DMS79 (cell line): Measurements from ENCODE around the gene AJUBA.
A peak's percentile ranks its signal among the peaks of the same experiment; 100 is the strongest.
"Not testable (repeated sequence)": the region's sequence is repeated elsewhere in the genome, so short reads cannot be mapped to it uniquely, and the experiment has no call there.

Experiments
- DNase-seq: peaks from one replicate; lab custom pipeline; 2025; lab: John Stamatoyannopoulos, UW

AJUBA gene

DNA sequence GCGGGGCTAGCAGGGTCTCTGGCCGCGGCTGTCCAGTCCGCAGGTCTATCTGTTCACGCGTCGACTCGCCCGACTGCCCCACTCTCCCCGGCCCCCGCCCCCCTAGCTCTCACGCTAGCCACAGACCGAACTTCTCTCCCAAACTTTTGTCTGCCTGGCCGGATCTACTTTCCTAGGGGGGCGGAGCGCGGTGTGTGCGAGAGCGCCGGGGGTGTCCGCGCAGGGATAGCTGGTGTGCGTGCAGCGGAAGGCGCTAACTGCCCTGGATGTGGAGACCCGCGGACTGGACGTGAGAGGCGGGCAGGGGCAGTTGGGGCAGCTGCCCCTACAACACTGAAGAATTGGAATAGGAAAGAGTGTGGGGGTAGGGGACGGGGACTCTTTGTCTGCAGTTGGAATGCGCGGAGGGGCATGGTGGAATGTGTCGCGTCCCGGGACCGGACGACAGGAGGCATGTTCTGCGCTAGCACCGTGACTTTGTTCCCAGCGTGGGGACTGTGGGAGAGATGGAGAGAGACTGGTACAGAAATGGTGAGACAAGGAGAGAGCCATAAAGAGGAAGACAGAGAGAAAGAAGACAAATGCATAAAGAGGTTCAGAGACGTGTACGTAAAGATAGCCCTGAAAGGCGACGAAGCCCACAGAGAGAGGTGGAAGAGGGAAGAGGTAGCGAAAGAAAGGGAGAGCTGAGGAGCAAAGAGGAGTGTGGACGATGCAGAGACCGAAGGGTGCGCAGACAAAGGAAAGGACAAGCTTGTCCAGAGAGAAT is at the start of gene AJUBA:
Gene AJUBA, minus strand, starts transcription at position 75 of the 769 bp plus-strand sequence. CDS start 285 bp downstream, outside the sequence.
- DNase-seq: peak; percentile 72

DNA sequence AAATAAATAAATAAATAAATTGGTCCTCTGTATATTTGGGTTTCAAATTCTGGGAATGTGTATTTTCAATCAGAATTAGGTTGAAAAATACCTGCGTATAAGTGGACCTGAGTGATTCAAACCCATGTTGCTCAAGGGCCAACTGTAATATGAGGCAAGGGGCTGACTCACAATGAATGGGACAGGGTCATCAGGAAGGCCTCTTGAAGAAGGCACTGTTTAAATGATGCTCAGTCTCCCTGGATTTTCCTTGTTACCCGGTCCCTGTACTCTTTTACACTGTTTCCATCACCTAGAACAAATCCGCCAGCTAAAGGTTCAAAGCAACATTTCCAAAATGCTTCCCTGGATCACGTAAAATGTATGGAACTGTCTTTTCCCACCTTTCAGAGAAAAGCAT is 48.6 kb upstream of the AJUBA start:
- DNase-seq: no peak

DNA sequence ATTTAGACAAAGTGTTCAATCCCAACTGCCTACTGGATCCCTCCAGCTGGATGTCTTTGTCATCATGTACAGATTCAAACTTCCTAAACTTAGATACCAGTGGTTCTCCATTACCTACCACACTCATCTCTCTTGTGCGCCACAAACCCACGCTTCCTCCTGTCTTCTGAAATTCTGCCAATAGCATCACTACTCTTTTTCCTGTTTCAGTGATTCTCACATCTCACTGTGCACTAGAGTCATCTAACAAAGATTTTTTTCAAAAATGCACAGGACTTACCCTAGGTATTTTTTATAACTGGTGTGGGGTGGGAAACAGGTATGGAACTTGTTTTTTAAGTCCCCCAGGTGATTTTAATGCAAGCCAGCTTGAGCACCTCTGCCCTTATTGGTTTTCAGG is 46.4 kb upstream of the AJUBA start:
- DNase-seq: no peak

DNA sequence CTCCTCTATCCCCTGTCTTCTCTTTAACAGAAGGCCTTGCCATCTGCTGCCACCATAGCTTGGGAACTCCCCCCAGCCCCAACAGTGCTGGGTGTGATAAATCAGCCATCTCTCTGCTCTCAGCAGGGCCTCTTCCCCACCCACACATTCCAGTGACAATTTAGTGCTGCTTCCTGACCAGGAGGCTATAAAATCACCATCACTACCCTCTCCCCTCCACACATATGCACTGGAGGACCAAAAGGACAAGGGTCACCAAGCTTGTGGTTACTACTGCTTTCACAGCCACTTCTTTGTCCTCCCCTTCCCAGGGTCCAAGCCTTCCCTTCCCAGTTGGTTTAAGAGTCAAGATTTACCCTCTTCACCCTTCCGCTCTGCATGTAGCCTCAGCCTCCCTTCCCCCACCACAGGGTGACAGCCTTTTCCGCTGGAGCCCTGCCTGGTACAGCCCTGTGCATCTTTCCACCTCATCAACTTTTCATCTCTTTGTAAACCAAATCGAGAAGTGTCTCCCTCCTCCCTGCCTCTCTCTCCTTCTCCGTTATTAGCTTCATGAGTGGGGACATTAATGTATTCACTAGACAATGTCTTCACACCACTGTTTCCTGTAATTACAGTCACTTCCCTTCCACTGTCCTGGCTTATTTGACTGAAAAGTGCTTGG is 42.9 kb upstream of the AJUBA start:
- DNase-seq: no peak

DNA sequence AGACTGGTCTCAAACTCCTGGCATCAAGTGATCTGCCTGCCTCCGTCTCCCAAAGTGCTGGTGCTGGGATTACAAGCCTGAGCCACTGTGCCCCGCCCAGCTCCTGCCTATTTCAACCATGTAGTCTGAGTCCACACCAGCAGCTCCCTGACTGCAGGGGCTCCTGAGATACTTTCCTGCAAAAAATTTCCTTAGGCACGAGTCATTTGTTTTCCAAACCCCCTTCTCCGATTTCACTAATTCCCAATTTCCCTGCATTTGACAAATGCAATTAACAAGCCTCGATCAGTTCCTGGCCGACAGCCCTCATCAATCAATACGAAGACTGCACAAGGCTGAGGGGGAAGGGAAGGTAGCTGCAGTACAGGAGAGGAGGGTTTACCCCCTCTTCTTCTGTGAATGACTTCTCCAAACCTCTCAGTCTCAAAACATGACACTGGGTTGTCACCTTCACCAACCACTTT is 42.3 kb upstream of the AJUBA start:
- DNase-seq: no peak

DNA sequence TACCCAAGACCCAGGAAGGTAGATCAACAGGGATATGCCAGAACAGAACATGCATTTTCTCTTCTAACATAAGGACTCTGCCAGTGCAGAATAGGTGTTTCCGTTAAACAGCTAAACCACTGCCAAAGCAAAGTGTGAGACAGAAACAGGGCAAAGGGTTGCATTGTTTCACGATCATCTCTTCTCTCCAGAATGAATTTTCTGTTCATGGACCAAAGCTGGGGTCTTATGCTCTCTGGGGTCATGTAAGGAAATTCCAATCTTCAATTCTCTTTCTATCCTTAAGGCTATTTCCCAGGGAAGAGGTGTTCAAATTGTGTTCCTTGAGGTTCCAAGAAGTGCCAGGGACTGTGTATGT is 41.4 kb upstream of the AJUBA start:
- DNase-seq: no peak

DNA sequence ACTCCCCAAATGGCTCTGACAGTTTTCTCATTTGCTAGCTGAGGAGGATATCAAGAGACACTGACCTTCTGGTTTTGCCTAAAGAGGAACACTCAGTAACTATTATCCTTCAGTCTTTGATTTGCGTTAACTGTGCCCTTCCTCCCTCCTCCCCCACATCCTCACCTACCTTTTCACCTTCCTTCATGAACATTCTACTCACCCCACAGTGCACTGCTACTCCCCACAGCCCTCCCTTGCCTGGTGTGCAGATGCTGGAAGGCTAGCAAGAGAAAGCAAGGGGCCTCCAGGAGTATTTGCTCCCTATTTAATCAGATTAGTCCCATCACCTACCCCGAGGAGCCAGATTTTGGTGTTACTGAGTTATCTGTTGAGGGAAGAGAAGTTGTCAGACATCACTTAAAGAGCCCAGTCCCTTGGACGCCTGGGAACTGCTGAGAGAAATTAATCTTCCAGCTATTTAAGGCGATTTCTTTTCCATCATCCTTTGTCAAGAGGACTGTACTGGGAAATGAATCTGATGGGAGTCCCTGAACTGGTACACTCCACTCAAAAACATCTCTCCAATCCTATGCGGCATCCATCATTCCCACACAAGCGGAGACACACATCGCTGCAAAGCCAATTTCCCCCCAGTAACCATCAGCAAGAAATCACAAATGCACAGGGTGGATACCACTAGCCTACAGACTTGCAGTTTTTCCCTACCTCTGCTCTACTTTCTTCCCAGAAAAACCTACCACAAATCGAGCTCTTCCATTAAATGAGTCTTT is 40.9 kb upstream of the AJUBA start:
- DNase-seq: no peak

DNA sequence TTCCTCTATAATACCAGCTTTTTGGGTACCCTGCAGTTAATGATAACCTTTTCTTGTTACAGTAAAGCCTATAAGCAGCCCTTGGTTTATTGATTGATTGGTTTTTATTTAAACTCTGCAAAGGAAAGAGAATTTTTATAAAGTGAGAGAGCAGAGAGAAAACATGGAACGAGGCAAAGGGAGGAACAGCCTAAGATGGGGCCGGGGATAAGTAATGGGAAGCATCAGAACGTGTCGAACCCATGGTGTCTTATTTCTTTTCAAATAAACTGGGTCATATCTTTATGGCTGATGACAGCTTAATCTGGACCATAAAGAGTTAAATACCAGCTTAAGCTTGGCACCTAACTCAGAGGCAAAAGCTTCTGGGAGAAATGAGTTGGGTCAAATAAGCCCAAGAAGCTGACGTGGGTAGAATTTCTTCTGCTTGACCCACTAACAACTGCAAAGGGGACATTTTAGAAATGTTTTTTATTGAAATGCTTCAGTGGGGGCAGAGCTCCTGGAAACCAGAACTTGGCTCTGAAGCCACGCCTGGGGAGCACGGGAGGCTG is 39.6 kb upstream of the AJUBA start:
- no peak for DNase-seq

DNA sequence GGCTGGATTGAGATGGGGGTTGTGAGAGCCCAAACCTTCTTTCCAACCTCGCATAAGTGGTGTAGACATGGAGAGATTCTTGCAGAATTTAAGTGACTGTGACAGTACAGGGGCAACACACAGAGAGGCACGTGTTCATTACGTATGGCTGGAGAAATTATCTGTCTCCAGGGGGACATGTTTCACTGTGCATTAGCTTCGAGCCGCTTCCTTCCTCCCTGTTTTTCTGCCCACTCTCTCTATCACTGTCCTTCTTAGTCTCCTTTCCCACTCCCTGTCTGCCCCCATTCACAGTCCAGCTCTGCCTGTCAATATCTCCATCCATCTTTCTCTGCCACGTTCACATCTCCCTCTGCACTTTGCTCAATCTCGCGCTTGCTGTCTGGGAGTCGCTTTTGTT is 39.1 kb upstream of the AJUBA start:
- no peak for DNase-seq

DNA sequence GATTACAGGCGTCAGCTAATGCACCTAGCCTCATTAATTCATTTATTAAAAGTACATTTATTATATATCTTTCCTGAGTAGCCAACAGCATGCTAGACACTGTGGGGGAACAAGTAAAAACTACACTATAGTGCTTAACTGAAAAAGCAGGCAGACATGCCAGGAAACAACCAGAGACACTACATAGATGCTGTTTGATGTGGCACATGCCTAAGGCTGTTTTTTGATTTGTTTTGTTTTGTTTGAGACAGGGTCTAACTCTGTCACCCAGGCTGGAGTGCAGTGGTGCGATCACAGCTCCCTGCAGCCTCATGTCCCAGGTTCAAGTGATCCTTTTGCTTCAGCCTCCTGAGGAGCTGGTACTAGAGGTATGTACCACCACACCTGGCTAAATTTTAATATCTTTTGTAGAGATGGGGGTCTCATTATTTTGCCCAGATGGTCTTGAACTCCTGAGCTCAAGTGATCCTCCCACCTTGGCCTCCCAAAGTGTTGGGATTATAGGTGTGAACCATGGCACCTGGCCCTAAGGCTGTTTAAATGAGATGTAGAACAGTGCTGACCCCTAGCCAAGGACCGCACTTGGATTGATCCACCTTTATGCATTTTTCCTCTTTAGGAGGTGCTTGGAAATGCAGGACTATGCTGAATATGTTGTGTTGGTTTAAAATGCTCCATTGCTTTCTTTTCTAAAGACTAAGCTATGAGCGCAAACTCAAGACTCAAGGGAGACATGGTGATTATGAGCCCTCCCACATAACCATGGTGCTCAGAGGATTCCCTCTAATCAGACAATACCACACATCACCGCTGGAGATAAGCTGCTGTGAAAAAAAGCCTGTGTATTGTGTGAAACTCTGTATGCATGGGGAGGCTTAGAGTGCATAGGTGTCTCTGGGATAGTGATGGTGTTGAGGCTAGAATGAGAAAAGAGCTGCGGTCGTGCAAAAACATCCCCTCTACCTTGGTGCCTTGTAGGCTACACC is 38.1 kb upstream of the AJUBA start:
- DNase-seq: no peak

DNA sequence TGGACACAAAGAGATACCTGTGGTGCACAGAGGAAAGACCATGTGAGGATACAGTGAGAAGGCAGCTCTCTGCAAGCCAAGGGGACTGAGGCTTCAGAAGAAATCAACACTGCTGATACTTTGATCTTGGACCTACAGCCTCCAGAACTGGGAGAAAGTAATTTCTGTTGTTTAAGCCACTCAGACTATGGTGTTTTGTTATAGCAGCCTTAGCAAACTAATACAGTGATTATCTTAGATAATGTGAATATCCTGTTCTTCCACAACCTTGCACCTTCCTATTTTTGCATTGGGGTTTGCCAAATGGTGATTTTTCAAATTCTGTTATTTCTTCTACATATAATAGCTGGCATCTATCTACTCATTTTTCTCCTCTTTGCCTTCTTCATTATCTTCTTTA is 35.8 kb upstream of the AJUBA start:
- DNase-seq: no peak

DNA sequence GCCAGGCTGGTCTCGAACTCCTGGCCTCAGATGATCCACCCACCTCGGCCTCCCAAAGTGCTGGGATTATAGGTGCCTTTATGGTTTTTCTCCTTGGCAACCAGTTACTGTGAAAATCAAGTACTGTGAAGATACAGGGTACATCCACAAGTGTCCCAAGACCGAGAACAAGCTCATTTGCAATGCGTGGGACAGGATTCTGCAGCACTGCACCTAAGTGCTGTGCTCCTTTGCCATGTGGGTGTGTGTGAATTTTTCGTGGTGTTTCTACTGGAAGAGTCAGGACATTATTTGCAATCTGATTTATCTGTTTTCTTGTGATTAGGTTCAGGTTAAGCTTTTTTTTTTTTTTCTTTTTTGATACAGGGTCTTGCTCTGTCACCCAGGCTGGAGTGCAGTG is 34.7 kb upstream of the AJUBA start:
- DNase-seq: no peak

DNA sequence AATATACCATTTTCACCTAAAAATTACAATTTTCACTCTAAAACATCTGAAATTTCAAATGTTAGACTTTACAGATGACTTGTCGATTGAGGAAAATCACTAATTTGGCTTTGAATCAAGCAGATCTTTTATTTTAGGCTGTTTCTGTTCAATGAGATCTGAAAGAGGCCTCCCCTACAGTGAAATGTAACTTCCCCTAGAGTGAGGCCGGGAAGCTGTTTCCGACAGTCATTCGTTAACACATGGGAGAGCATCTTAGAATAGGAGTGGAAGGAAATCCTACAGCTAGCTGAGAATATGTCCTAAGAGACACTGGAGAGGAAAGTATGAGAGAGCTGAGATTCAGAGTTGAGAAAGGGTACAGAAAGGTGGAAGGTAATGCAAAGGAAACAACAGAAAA is 33.3 kb upstream of the AJUBA start:
- no peak for DNase-seq

DNA sequence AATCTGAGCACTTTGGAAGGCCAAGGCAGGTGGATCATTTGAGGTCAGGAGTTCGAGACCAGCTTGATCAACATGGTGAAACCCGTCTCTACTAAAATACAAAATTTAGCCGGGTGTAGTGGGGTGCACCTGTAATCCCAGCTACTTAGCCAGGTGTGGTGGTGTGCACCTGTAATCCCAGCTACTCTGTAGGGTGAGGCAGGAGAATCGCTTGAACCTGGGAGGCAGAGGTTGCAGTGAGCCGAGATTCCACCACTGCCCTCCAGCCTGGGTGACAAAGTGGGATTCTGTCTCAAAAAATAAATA is 31.4 kb upstream of the AJUBA start:
- not testable (repeated sequence) for DNase-seq

DNA sequence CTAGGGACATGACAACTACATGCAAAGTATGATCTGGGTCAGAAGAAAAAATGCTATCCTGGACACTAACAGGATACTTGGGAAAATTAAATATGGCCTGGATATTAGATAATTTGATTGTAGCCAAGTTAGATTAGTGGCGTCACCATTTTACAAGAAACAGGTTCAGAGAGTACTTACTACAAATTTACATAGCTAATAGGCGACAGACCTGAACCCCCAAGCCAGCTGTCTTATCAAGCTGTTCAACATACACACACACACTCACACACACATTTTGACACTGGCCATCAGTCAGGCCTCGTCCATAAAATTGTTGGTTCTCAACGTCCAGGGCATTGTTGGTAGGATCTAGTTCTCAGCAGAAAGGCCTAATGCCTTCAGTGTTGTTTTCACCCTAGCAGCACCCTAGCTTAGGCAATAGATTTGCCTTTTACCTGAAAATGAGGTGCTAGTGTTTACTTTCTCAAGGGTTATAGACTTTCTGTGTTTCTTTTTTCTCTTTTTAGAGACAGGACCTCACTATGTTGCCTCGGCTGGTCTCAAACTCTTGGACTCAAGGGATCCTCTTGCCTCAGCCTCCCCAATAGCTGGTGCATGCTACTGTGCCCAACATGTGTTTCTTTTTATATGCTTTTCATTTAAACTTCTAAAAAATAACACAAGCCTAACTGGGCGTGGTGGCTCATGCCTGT is 30.9 kb upstream of the AJUBA start:
- DNase-seq: no peak

DNA sequence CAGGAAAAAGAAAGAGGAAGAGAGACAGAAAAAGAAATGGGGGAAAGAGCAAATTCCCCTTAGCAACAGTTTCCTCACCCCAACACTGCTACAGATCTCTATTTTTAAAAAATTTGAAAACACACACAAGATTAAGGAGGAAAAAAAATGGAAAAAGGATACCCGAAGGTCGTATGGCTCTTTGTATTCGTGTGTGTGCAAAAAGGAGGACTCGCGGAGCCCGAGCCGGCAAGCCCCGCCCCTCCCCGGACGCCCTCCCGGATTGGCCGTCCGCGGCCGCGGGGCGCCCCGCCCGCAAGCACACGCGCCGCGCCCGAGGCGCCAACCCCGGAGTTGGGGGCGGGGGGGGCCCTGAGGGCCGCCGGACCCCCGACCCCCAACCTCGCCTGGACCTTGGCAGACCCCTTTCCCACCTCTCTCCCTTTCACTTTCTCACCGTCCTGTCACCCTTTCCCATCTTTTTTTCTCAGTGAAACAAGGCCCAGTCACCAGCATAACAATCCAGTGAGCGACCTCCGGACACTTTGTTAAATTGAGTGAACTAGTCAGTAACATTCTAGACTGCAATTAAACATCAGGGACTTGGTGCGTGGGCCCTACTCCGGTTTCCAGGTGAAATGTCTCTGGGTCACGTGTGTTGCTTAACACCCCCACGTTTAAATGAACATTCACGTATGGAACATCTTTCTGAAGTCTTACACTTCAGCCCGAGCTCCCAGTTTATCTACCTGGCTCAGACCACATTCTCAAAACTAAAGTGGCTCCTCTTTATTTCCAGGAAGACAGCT is 27.8 kb upstream of the AJUBA start, which contains the start of gene C14orf93:
Gene C14orf93, minus strand, starts transcription at position 205 of the 788 bp plus-strand sequence. CDS start 11,120 bp downstream, outside the sequence.
- DNase-seq: peak; percentile 47

DNA sequence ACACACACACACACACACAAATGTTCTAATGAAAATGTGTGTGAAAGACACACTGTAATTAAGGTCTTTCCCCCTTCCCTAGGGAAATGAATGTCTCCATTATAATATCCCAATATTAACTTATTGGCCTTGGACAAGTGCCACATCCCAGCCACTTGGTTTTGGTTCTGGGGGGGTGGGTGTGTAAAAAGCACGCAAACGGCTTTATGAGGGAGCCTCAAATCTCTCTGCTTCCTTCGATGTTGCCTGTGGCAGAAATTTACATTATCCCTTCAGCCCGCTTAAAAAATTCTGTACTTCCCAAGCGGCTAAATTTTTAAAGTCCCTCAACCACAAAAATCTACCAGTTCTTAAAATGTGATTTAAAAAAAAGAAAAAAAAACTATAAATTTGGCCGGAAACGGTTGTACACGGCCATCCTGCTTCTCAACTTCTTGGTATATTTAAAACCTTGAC is 27.2 kb upstream of the AJUBA start:
- DNase-seq: peak; percentile 26

DNA sequence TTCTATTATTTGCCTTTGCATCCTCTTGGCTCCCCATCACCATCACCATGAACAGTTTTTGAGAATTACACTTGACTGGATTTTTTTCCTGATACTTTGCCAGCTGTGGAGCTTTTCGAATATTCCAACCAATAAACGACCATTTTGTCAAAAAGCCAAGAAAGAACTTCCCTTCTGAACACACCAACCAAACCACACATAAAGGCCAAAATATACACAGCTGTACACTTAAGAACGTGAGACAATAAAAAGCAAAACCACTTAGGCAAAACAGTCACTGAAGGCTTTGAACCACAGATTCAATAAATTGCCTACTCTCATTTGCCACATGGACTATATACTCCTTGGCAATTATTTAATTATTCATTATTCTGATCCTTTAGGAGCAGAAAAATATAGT is 26.5 kb upstream of the AJUBA start:
- peak; percentile 82 for DNase-seq

DNA sequence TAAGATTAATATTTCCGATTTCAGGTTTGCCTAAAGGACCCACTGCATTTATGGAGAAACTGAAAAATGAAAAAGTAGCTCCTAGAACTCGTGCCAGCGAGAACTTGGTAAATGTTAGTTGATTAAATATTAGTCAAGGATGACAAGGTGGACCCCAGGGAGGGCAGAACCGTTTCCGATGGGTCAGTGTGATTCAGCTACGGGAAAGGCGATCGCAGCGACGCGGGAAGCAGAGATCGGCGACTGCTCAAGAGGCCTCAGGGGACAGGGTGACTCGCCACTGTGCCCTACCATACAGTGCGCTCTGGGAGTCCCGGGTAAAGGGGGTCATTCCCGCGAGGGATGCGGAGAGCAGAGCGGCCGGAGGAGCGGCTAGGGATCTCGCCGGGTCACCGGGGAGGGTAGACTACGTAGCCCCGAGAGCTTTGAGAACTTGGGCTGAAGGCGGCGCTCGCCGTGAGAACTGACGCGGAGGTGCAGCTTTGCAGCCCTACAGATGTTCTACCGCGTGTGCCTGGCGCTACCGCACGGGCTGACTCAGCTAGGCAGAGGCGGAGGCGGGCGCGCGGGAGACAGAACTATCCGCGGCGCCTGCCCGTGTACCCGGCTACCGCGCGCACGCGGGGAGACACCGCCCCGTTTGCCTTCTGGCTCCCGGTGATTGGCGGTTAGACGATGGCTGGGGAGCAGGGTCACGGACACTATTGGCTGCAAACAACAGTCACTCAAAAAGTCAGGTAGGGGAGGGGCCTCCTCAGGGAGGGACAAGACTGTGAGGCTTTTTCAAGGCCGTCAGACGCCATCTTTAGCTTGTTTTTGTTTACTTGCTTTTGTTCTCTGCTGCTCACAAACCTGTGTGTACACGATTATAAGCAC is 24.4 kb upstream of the AJUBA start:
- DNase-seq: peak; percentile 100
